Stimulated activated naive CD8-positive, alpha-beta T cell treated with anti-CD3 and anti-CD28 coated beads, Interleukin-15, amount 100 ng/mL, for 72 hours (primary cell): ENCODE results near the gene MTOR.
A peak's percentile ranks its signal among the peaks of the same experiment; 100 is the strongest.
"Not testable (repeated sequence)": the region's sequence is repeated elsewhere in the genome, so short reads cannot be mapped to it uniquely, and the experiment has no call there.

ENCODE experiments used
- ATAC-seq: fragments of 150-1000 bp; cut with Tn5 transposase; 2 replicates; pipeline ENCODE4 v1.10.0; 2021; ENCODE audit warnings: mild to moderate bottlenecking, moderate library complexity
- DNase-seq, 2 donors: peaks; one replicate each; pipeline ENCODE4 v3.0.0; 2021 to 2022
- H3K27ac Mint-ChIP-seq, 2 donors: one replicate each; pipeline ENCODE4 v1.8.0; 2022; ENCODE audit warnings: mild to moderate bottlenecking in 2 of 2, mixed read lengths in 2 of 2, moderate library complexity in 2 of 2
- H3K27me3 Mint-ChIP-seq: one replicate; pipeline ENCODE4 v1.8.0; 2022; ENCODE audit warnings: mixed read lengths
- H3K4me1 Mint-ChIP-seq: one replicate; pipeline ENCODE4 v1.8.0; 2022; ENCODE audit warnings: mild to moderate bottlenecking, mixed read lengths
- H3K4me3 Mint-ChIP-seq, 2 donors: one replicate each; pipeline ENCODE4 v1.8.0; 2022; ENCODE audit warnings: mild to moderate bottlenecking in 2 of 2, mixed read lengths in 2 of 2, moderate library complexity in 1 of 2
- H3K9me3 Mint-ChIP-seq, 2 donors: one replicate each; pipeline ENCODE4 v1.8.0; 2022; ENCODE audit warnings: mixed read lengths in 2 of 2

The MTOR gene

GRCh38 chr1:11067716-11068599, 194.4 kb downstream of the MTOR start:
- ATAC-seq (no peak), DNase-seq (no peak)
- peaks cover 50% of the 10 kb centered on the region for H3K4me1 Mint-ChIP-seq
- peak overlapping the region in 1 of 2 donors; percentile 87 for H3K27ac Mint-ChIP-seq
- no peaks in the 10 kb centered on the region for H3K9me3 Mint-ChIP-seq
- no peak overlapping the region for H3K4me3 Mint-ChIP-seq
- H3K27me3 Mint-ChIP-seq = no peaks in the 10 kb centered on the region

- H3K4me3 Mint-ChIP-seq = no peak overlapping the region
- peaks cover 60% of the 10 kb centered on the region for H3K4me1 Mint-ChIP-seq
- H3K27me3 Mint-ChIP-seq = no peaks in the 10 kb centered on the region
- H3K9me3 Mint-ChIP-seq = no peaks in the 10 kb centered on the region
- ATAC-seq = no peak
- H3K27ac Mint-ChIP-seq = no peak overlapping the region
- DNase-seq = no peak
Observed at GRCh38 chr1:11065796-11066195, 196.6 kb downstream of the MTOR start.

GRCh38 chr1:11064942-11065341, 197.4 kb downstream of the MTOR start:
- ATAC-seq = no peak
- no peak for DNase-seq
- H3K27ac Mint-ChIP-seq = no peak overlapping the region
- H3K9me3 Mint-ChIP-seq = no peaks in the 10 kb centered on the region
- H3K27me3 Mint-ChIP-seq = no peaks in the 10 kb centered on the region
- peaks cover 54% of the 10 kb centered on the region for H3K4me1 Mint-ChIP-seq
- H3K4me3 Mint-ChIP-seq = no peak overlapping the region

- not testable (repeated sequence) for DNase-seq, H3K4me3 Mint-ChIP-seq, H3K27ac Mint-ChIP-seq, H3K27me3 Mint-ChIP-seq, H3K9me3 Mint-ChIP-seq, ATAC-seq
- H3K4me1 Mint-ChIP-seq = peaks cover 48% of the 10 kb centered on the region
Observed at GRCh38 chr1:11063937-11064537, 198.3 kb downstream of the MTOR start.

- Mint-ChIP-seq H3K27ac (peak overlapping the region; percentile 43 to 71), H3K4me3 (peak overlapping the region; percentile 53 to 58), H3K4me1 (peaks cover 49% of the 10 kb centered on the region), H3K27me3 (no peaks in the 10 kb centered on the region), H3K9me3 (no peaks in the 10 kb centered on the region)
- ATAC-seq (peak; percentile 56), DNase-seq (peak; percentile 58 to 77)
Observed at GRCh38 chr1:11062965-11063401, 199.4 kb downstream of the MTOR start.

GRCh38 chr1:11061652-11062365, 200.5 kb downstream of the MTOR start:
- peak overlapping the region; percentile 53 to 94 for H3K4me3 Mint-ChIP-seq
- H3K4me1 Mint-ChIP-seq = peaks cover 61% of the 10 kb centered on the region
- ATAC-seq = no peak

GRCh38 chr1:11059968-11060830, 202.2 kb downstream of the MTOR start, which contains the start of gene SRM:
TSS of gene SRM (minus strand) at chr1:11060018. CDS start at chr1:11059943, 75 bp downstream.
- H3K4me1 Mint-ChIP-seq = peaks cover 70% of the 10 kb centered on the region
- DNase-seq (peak; percentile 92 to 93), ATAC-seq (peak; percentile 92)
- peak within 1 kb of the TSS; percentile 97 for H3K27ac Mint-ChIP-seq
- peak within 1 kb of the TSS; percentile 96 to 97 for H3K4me3 Mint-ChIP-seq
- H3K27me3 Mint-ChIP-seq = no peaks in the 10 kb centered on the region
- no peaks in the 10 kb centered on the region for H3K9me3 Mint-ChIP-seq

More at GRCh38 chr1:11061652-11062365, 200.5 kb downstream of the MTOR start:
- Mint-ChIP-seq H3K27ac (peak overlapping the region; percentile 46 to 80), H3K9me3 (no peaks in the 10 kb centered on the region), H3K27me3 (no peaks in the 10 kb centered on the region)
- DNase-seq = no peak

GRCh38 chr1:11059155-11059967, 203.0 kb downstream of the MTOR start:
- Mint-ChIP-seq H3K4me1 (peaks cover 71% of the 10 kb centered on the region), H3K27me3 (no peaks in the 10 kb centered on the region), H3K27ac (peak overlapping the region; percentile 97), H3K4me3 (peak overlapping the region; percentile 96 to 97), H3K9me3 (no peaks in the 10 kb centered on the region)
- peak in 1 of 2 donors; percentile 48 for DNase-seq
- peak; percentile 38 for ATAC-seq

GRCh38 chr1:11058595-11059154, 203.7 kb downstream of the MTOR start:
- H3K27me3 Mint-ChIP-seq = no peaks in the 10 kb centered on the region
- H3K9me3 Mint-ChIP-seq = no peaks in the 10 kb centered on the region
- DNase-seq = no peak
- peaks cover 73% of the 10 kb centered on the region for H3K4me1 Mint-ChIP-seq
- no peak for ATAC-seq
- H3K4me3 Mint-ChIP-seq = peak overlapping the region; percentile 96 to 97
- peak overlapping the region; percentile 97 for H3K27ac Mint-ChIP-seq

GRCh38 chr1:11058026-11058425, 204.3 kb downstream of the MTOR start:
- Mint-ChIP-seq H3K9me3 (no peaks in the 10 kb centered on the region), H3K4me3 (peak overlapping the region; percentile 96 to 97), H3K27me3 (no peaks in the 10 kb centered on the region), H3K4me1 (peaks cover 70% of the 10 kb centered on the region), H3K27ac (peak overlapping the region in 1 of 2 donors; percentile 85)
- ATAC-seq = no peak
- no peak for DNase-seq

- peak overlapping the region in 1 of 2 donors; percentile 10 for H3K27ac Mint-ChIP-seq
- no peak for DNase-seq
- no peak for ATAC-seq
- H3K4me3 Mint-ChIP-seq = peak overlapping the region; percentile 33 to 40
- H3K27me3 Mint-ChIP-seq = no peaks in the 10 kb centered on the region
- peaks cover 70% of the 10 kb centered on the region for H3K4me1 Mint-ChIP-seq
- H3K9me3 Mint-ChIP-seq = no peaks in the 10 kb centered on the region
Observed at GRCh38 chr1:11057477-11057876, 204.9 kb downstream of the MTOR start.
